Activated CD4-positive, alpha-beta memory T cell treated with anti-CD3 and anti-CD28 coated beads, Interleukin-2, amount 10 ng/mL, durations not matched to agents 7 days and 5 days (primary cell): ENCODE measurements around the gene NTF4. TPM values are rescaled to one million over a fixed set of nuclear protein-coding genes. Genes with fewer than 3 reads are reported as not detected.

Experiments
- CTCF ChIA-PET: fragments of 350-600 bp; sonication (Branson Sonifier 250); formaldehyde crosslinking; loops from one replicate; lab custom pipeline; 2021; ENCODE audit warnings: antibody characterized with exemption, inconsistent platforms; lab: Charles Lee
- POLR2A ChIA-PET: fragments of 350-600 bp; sonication (Branson Sonifier 250); formaldehyde crosslinking; loops from one replicate; lab custom pipeline; 2021; ENCODE audit warnings: antibody characterized with exemption; lab: Charles Lee
- DNase-seq: peaks from one replicate; pipeline ENCODE4 v3.0.0-alpha.2; 2020
- H3K27ac Mint-ChIP-seq: one replicate; pipeline ENCODE4 v1.8.0; 2021; ENCODE audit warnings: mild to moderate bottlenecking, mixed read lengths
- H3K27me3 Mint-ChIP-seq: one replicate; pipeline ENCODE4 v1.8.0; 2021; ENCODE audit warnings: mixed read lengths
- H3K36me3 Mint-ChIP-seq: one replicate; pipeline ENCODE4 v1.8.0; 2021; ENCODE audit warnings: low read depth, mixed read lengths
- H3K4me1 Mint-ChIP-seq: one replicate; pipeline ENCODE4 v1.8.0; 2021; ENCODE audit warnings: mixed read lengths
- H3K4me3 Mint-ChIP-seq: one replicate; pipeline ENCODE4 v1.8.0; 2021; ENCODE audit warnings: mild to moderate bottlenecking, mixed read lengths
- H3K9me3 Mint-ChIP-seq: one replicate; pipeline ENCODE4 v1.8.0; 2021; ENCODE audit warnings: mixed read lengths
- total RNA-seq, 2 experiments: library from RNA; stranded (reverse); gene quantifications; one replicate each; pipeline ENCODE4 v1.2.3, GENCODE V29; 2021

NTF4 gene
- total RNA-seq, 2 experiments from 2014 or later = not detected

DNA sequence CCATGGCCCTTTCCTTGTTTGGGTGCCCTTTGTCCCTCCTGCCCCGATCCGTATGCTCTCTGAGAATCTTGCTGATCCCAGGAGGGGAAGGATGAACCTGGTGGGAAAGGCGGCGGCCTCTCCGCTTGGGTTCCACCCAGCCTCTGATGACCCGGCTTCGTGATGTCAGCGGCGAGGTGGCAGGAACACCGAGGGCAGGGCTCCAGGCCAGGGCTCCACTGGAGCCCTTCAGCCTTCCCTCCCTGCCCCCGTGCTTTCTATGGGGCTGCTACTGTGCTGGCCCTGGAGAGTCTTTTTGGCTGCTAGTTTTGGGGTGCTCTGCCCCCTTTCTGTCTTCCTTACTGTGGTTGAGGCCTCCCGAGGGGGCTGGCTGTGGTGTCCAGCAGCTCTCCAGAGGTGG is 37.7 kb upstream of the NTF4 start:
- CTCF ChIA-PET = no interaction called here

DNA sequence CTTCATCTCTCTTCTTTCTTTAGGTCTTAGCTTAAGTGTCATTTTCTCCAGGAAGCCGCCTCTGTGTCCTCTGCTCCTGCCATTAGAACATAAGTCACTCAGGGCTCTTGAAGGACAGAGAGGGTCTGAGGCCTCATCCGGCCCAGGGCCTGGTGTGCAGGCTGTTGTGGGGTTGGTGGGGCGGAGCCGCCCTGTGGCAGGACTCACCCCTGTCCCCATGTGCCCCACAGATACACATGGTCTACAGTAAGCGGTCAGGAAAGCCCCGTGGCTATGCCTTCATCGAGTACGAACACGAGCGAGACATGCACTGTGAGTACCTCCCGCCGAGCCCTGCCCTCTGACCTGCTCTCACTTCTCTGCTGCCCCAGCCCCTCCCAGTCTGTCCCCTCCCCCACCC is 36.5 kb upstream of the NTF4 start:
- DNase-seq = no peak
- Mint-ChIP-seq H3K4me3 (no peak overlapping the region), H3K4me1 (peaks cover 14% of the 10 kb centered on the region), H3K27ac (no peak overlapping the region), H3K36me3 (peaks cover 70% of the 10 kb centered on the region), H3K9me3 (no peaks in the 10 kb centered on the region), H3K27me3 (no peaks in the 10 kb centered on the region)
- CTCF ChIA-PET = interaction anchor here (0.6 kb wide), 1 partner anchor 374 kb away, joined by 3 read pairs; no protein-coding TSS in a partner anchor
- POLR2A ChIA-PET = no interaction called here

More for the DNA sequence above, 37.7 kb upstream of the NTF4 start:
- H3K9me3 Mint-ChIP-seq = no peaks in the 10 kb centered on the region
- H3K36me3 Mint-ChIP-seq = peaks cover 73% of the 10 kb centered on the region
- H3K27ac Mint-ChIP-seq = no peak overlapping the region
- POLR2A ChIA-PET = no interaction called here
- H3K4me3 Mint-ChIP-seq = no peak overlapping the region
- no peaks in the 10 kb centered on the region for H3K27me3 Mint-ChIP-seq
- H3K4me1 Mint-ChIP-seq = peaks cover 13% of the 10 kb centered on the region
- no peak for DNase-seq

DNA sequence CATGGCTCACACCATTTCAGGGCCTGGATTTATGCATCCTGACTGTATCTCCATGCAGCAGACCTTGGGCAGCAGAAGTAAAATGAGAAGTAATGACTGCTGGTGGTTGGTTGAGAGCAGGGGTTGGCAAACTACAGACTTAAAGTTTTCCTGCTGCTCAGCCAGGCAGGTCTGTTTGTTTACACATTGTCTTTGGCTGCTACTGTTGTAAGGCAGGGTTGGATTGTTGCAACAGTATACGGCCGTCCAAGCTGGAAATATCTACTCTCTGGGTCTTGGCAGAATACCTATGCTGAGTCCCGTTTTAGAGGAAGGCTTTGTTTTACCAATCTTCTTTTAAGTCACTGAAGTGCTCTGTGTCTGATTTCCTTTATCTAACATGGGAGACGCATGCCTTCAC is 34.2 kb upstream of the NTF4 start:
- DNase-seq = no peak
- peak overlapping the region; percentile 31 for H3K27ac Mint-ChIP-seq
- peaks cover 14% of the 10 kb centered on the region for H3K4me1 Mint-ChIP-seq
- ChIA-PET CTCF (interaction anchor here (0.6 to 3.5 kb wide), 12 partner anchors 10 to 220 kb away, joined by 3 to 31 read pairs (median 8); partner anchors contain the start of genes GYS1, LIN7B and RUVBL2), POLR2A (interaction anchor here (1.6 kb wide), 1 partner anchor 15 kb away, joined by 8 read pairs; the partner anchor contains the start of gene LIN7B)
- no peaks in the 10 kb centered on the region for H3K9me3 Mint-ChIP-seq
- no peak overlapping the region for H3K4me3 Mint-ChIP-seq
- H3K27me3 Mint-ChIP-seq = no peaks in the 10 kb centered on the region
- peaks cover 66% of the 10 kb centered on the region for H3K36me3 Mint-ChIP-seq

DNA sequence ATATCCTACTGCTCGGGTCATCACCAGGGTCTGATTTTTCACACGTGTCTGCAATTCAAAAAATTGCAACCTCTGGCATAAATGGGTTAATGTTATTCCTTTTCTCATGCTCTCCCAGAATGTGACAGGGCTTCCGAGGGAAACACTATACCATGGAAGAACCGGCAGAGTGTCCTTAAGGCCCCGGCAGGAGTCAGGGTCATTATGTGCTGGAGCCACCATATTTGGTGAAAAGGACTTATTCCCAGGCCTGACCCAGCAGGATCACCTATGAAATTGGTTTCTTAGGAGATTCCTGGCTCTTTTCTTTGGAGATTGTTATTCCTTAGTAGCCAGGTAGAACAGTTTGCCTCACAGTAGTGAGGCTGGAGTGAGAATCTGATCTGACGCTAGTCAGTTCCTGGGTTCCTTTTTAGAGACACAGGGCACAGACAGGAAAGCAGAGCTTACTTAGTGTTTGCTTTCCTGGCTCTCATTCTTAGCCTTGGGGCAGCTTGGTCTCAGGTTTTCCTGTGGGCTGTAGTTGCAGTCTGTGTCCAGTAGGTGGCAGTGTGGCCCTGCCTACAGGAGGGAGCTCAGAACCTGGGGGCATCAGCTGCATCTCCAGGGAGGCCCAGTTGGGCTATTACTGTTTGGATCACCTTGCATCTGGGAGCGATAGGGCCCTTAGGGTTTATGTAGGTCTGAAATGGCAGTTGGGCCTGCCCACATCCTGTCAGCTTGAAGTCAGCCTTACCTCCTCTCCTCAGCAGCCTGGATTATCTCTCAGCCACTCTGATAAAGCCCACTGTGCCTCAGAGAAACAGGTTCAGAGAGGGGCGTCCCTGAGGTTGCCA is 33.1 kb upstream of the NTF4 start:
- no peak overlapping the region for H3K4me3 Mint-ChIP-seq
- DNase-seq = peak; percentile 79
- H3K27ac Mint-ChIP-seq = peak overlapping the region; percentile 63
- H3K36me3 Mint-ChIP-seq = peaks cover 66% of the 10 kb centered on the region
- no peaks in the 10 kb centered on the region for H3K27me3 Mint-ChIP-seq
- H3K4me1 Mint-ChIP-seq = peaks cover 14% of the 10 kb centered on the region
- CTCF ChIA-PET = interaction anchor here (0.6 to 3.5 kb wide), 33 partner anchors 9 to 750 kb away, joined by 3 to 35 read pairs (median 6); partner anchors contain the start of genes FLT3LG, GYS1, LIN7B and RUVBL2
- POLR2A ChIA-PET = interaction anchor here (0.6 to 1.6 kb wide), 7 partner anchors 11 to 157 kb away, joined by 3 to 8 read pairs (median 4); partner anchors contain the start of genes GYS1, LIN7B and RUVBL2
- H3K9me3 Mint-ChIP-seq = no peaks in the 10 kb centered on the region

GRCh38 chr19:49094505-49095482 is 30.2 kb upstream of the NTF4 start:
- POLR2A ChIA-PET = no interaction called here
- Mint-ChIP-seq H3K4me3 (no peak overlapping the region), H3K4me1 (peaks cover 29% of the 10 kb centered on the region), H3K27ac (no peak overlapping the region), H3K27me3 (no peaks in the 10 kb centered on the region), H3K36me3 (peaks cover 72% of the 10 kb centered on the region), H3K9me3 (no peaks in the 10 kb centered on the region)
- DNase-seq = no peak
- CTCF ChIA-PET = interaction anchor here (0.7 to 1.4 kb wide), 3 partner anchors 12 to 101 kb away, joined by 4 to 5 read pairs (median 4); partner anchors contain the start of genes GYS1 and RUVBL2

- no peak for DNase-seq
- POLR2A ChIA-PET = no interaction called here
- Mint-ChIP-seq H3K4me3 (no peak overlapping the region), H3K27me3 (no peaks in the 10 kb centered on the region), H3K9me3 (no peaks in the 10 kb centered on the region), H3K27ac (no peak overlapping the region), H3K4me1 (peaks cover 36% of the 10 kb centered on the region), H3K36me3 (peaks cover 64% of the 10 kb centered on the region)
- CTCF ChIA-PET = no interaction called here
These were observed 28.1 kb upstream of the NTF4 start for GRCh38 chr19:49092686-49093085.

DNA sequence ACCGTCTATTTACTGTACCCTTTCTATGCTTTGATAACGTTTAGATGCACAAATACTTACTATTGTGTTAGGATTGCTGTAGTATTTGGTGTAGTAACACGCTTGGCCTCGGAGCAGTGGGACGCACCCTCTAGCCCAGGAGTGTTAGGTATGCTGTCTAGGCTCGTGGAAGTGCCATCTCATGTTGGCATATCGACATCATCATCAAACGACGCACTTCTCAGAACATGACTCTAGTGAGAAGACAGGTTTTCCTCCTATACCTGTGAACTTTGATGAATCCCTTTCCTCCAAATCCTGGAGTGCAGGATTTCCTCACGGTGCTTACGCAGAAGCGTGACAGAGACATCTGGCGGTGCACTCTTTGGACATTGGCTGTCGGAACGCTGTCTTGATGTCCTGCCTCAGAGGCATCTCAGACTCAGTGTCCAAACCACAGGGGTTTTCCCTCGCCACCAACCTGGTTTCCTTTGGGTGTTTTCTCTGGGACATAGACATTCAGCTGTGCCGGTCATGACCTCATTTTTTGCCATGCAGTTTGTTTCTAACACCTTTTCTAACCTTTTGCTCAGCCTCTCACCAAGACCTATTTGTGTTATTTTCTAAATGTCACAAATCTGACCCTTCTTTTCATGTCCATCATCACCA is 26.9 kb upstream of the NTF4 start:
- Mint-ChIP-seq H3K27ac (peak overlapping the region; percentile 55), H3K4me3 (no peak overlapping the region), H3K9me3 (no peaks in the 10 kb centered on the region), H3K36me3 (peaks cover 63% of the 10 kb centered on the region), H3K4me1 (peaks cover 38% of the 10 kb centered on the region), H3K27me3 (no peaks in the 10 kb centered on the region)
- POLR2A ChIA-PET = interaction anchor here (0.6 kb wide), 1 partner anchor 15 kb away, joined by 3 read pairs; no protein-coding TSS in a partner anchor
- CTCF ChIA-PET = interaction anchor here (0.7 kb wide), 1 partner anchor 99 kb away, joined by 3 read pairs; the partner anchor contains the start of gene GYS1
- no peak for DNase-seq

DNA sequence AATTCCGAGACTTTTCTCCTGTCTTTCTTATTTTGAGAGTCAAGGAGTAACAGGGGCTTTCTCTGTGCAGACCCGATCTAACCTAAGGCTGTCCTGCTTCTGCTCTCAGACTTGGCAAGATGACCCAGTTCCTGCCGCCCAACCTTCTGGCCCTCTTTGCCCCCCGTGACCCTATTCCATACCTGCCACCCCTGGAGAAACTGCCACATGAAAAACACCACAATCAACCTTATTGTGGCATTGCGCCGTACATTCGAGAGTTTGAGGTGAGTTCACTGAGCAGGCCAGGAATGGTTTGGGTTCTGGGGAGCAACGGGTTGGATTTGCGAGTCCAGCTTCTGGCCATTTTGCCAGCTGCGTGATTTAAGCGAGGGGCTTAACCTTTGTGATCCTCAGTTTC is 21.7 kb upstream of the NTF4 start:
- CTCF ChIA-PET = interaction anchor here (0.5 to 3.9 kb wide), 3 partner anchors 12 to 41 kb away, joined by 3 to 35 read pairs (median 5); no protein-coding TSS in a partner anchor
- POLR2A ChIA-PET = interaction anchor here (1.3 to 1.5 kb wide), 2 partner anchors 11 to 27 kb away, joined by 4 read pairs; no protein-coding TSS in a partner anchor

GRCh38 chr19:49085868-49086232 is 21.2 kb upstream of the NTF4 start:
- peaks cover 37% of the 10 kb centered on the region for H3K36me3 Mint-ChIP-seq
- POLR2A ChIA-PET = interaction anchor here (1.3 to 1.5 kb wide), 2 partner anchors 12 to 27 kb away, joined by 4 read pairs; no protein-coding TSS in a partner anchor

More for the DNA sequence above, 21.7 kb upstream of the NTF4 start:
- Mint-ChIP-seq H3K27me3 (no peaks in the 10 kb centered on the region), H3K9me3 (no peaks in the 10 kb centered on the region), H3K27ac (peak overlapping the region; percentile 71), H3K4me3 (peak overlapping the region; percentile 96), H3K4me1 (peaks cover 45% of the 10 kb centered on the region), H3K36me3 (peaks cover 40% of the 10 kb centered on the region)
- no peak for DNase-seq

DNA sequence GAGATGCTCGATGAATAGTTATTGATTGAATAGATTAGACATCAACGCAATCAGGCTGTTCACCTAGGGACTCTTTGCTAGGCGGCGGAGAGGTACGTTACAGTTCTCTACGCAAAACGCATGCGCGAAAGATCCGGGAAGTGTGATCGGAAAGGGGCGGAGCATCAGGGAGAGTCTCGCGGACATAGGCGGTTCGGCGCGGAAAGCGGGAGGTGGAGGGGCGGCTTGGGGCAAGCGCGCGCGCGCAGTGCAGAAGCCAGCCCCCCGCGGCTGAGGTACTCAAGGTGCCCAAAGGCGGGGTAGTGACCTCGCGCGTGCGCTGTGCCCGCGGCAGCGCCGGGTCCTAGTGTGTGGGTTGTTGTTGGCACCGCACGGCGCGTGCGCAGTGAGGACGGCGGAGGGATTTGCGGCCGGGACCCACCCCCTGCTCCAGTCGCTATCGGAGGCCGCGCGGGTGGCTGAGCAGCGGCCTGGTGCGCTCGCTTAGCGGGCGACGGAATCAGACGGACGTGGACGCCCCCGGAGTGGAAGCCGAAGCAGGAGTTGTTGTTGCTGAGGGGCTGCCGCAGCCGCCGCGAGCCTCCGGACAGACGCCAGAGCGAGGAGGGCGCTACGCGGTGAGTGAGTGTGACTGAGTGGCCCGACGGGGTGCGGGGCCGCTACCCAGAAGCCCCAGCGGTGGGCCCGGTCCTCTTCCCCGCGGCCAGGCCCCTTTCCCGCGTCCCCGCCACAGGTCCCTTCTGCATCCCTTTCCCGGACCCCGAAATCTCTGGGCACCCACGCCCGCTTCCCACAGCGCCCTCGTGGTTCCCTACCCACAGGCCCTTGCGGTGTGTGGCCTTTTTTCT is 20.6 kb upstream of the NTF4 start, which contains the start of gene SNRNP70:
Gene SNRNP70 (plus strand): TSS at position 432 of the 848 bp plus-strand sequence. CDS start 964 bp downstream, outside the sequence.
- Mint-ChIP-seq H3K36me3 (peaks cover 31% of the 10 kb centered on the region), H3K4me3 (peak within 1 kb of the TSS; percentile 96), H3K4me1 (peaks cover 38% of the 10 kb centered on the region), H3K27me3 (peaks cover under 1% of the 10 kb centered on the region), H3K27ac (peak within 1 kb of the TSS; percentile 71), H3K9me3 (no peaks in the 10 kb centered on the region)
- ChIA-PET CTCF (interaction anchor here (0.9 to 3.9 kb wide), 2 partner anchors 13 to 28 kb away, joined by 3 to 35 read pairs; no protein-coding TSS in a partner anchor), POLR2A (interaction anchor here (1.3 kb wide), 1 partner anchor 28 kb away, joined by 4 read pairs; no protein-coding TSS in a partner anchor)
- peak; percentile 99 for DNase-seq

More at GRCh38 chr19:49085868-49086232, 21.2 kb upstream of the NTF4 start:
- CTCF ChIA-PET = interaction anchor here (0.9 to 3.9 kb wide), 2 partner anchors 12 to 28 kb away, joined by 3 to 35 read pairs; no protein-coding TSS in a partner anchor
- Mint-ChIP-seq H3K27ac (peak overlapping the region; percentile 71), H3K9me3 (no peaks in the 10 kb centered on the region), H3K27me3 (no peaks in the 10 kb centered on the region), H3K4me3 (peak overlapping the region; percentile 96), H3K4me1 (peaks cover 43% of the 10 kb centered on the region)
- DNase-seq = no peak
